HG03060 (cell line): ENCODE data around the gene TP53BP2.

ENCODE experiments used
- ATAC-seq: cut with Tn5 transposase; IDR thresholded peaks from one replicate; pipeline ENCODE4 v1.9.1; 2021; ENCODE audit warnings: low read depth, moderate number of reproducible peaks; ENCODE audit not compliant: unreplicated experiment

TP53BP2 gene

DNA sequence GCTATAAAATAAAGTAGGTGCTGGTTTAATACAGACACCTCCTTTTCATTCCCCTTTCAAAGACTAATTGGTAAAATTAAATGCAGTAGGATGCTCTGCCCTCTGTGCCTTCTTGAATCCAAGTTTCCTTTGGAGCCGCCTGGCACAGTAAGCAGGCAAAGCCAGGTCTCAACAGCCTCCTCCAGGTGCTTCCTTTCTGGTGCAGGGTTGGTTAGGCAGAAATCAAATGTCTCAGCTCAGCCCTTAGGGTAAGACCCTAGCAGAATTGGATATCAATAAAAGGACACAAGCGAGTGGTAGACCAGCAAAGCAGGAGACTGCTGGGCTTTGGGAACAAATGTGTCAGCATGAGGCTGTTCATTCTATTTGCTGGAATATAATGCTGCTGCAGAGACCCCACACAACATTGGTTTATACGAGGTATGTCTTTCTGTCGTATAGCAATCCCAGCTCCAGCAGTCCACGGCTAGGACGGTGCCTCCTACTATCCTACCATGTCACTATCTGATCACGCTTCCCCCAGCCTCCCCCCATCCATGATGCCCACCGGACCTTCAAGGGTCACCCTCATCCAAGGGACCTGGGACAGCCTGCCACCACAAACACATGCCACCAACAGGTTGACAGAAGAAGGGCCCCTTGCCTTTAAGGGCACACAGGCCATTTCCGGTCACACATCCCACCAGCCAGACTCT is 75.0 kb downstream of the TP53BP2 start:
- no peak for ATAC-seq

- no peak for ATAC-seq
Measured at GRCh38 chr1:223765719-223766340, 79.9 kb downstream of the TP53BP2 start.

DNA sequence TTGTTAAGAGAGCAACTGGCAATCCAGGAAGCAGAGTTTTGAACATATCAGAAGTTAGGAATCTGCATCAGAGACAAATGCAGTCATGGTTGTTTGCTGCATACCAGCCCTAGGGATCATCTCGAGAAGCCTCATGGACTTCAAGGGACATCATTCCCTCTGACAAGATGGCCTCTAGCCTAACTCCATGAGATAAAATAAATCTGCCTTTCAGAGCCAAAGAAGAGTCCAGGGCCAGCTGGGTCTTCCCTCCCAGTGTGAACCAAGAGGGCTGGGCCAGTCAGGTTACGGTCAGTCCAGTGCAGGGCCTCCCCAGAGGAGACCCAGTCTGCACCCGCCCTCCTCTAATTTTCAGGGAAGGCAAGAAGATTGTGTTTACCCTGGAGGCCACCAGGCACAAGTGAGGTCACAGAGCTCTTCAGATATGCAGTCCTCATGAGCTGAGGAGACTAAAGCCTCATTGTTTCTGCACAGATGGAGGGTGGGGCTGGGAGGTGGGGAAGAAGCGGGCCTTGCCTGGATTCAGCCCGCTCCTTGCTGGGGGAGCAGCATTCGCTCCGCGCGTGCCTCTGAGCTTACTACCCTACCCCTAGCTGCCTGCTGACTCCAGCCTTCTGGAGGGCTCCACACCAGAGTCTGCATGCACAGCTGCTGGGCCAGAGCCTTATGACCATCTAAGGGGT is 80.6 kb downstream of the TP53BP2 start:
- ATAC-seq: no peak

DNA sequence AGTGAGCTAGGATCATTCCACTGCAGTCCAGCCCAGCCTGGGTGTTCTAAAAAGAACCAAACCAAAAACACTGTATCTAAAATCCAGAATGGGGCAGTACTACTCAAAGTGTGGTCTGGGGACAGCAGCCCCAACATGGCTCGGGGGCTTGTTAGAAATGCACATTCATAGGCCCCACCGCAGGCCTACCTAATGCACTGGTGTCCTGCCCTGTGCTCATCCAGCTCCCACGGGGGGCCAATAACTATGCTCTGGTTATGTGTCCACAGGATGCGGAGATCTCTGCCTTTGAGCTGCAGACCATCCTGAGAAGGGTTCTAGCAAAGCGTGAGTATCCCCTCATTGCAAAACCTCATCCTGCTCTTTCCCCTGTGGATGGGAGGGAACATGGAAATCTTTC is 81.9 kb downstream of the TP53BP2 start:
- no peak for ATAC-seq

DNA sequence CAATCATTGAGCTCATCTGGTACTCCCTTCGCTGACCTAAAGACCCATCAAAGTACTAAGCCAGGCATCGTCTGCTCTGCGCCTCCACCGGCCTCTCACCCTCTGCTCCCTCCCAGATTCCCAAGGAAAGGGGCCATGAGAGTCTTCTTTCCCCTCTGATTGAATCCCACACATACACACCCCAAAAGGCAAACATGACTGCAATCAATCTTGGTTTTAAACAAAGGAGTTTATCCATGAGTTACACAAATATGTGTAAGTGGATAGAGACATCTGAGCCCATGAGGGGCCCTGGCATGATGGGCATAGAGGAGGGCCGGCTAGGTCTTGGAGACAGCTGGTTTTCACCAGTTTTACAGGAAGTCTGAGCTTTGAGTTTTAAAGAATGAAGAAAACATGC is 82.5 kb downstream of the TP53BP2 start:
- no peak for ATAC-seq

DNA sequence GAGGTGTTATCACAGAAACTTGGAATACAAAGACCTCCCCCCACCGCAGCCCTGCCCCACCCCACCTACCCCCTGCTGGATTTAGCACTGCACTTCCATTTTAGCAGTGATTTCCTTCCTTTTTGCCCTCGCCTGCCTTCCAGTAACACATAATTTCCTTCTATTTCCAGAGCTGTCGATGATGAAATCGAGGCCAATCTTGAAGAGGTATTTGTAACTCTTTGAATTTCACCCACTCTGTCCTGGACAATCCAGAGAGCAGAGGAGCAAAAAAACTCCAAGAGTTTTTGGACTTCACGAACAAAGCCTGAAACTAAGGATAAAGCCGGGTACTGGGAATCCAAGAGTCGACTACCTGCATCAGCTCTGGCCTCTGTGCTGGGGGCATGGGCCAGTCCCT is 84.3 kb downstream of the TP53BP2 start:
- no peak for ATAC-seq

DNA sequence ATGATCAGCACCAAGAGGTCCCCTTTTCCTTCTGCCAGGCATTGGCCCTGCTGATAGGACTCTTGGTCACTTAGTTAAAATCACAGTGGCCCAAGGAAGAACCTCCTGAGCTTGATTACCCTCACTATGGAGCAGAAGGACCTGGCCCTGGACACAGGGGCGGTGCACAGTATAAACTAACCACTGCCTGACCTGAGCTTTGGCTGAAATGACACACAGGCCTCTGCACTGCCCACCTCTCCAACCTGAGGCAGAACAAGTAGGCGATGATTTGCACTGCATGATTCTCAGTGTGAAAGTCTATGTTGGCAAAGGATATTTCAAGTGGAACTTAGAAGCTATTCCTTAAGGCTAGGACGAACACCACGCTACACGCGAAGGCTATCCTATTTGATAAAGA is 84.9 kb downstream of the TP53BP2 start:
- no peak for ATAC-seq

GRCh38 chr1:223759273-223759672 is 86.5 kb downstream of the TP53BP2 start:
- no peak for ATAC-seq

DNA sequence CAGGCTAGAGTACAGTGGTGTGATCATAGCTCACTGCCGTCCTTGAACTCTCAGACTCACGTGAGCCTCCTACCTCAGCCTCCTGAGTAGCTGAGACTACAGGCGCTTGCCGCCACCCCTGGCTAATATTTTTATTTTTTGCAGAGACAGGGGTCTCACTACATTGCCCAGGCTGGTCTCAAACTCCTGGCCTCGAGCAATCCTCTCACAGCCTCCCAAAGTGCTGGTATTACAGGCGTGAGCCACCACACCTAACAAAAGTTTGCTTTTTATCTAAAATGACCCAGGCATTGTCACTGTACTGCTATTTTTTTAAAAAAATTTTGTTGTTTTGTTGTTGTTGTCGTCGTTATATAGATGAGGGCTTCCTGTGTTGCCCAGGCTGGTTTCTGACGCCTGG is 87.0 kb downstream of the TP53BP2 start:
- ATAC-seq: no peak

- ATAC-seq: no peak
Measured at GRCh38 chr1:223756806-223757700, 88.7 kb downstream of the TP53BP2 start.

GRCh38 chr1:223755992-223756775 is 89.6 kb downstream of the TP53BP2 start:
- ATAC-seq: no peak

DNA sequence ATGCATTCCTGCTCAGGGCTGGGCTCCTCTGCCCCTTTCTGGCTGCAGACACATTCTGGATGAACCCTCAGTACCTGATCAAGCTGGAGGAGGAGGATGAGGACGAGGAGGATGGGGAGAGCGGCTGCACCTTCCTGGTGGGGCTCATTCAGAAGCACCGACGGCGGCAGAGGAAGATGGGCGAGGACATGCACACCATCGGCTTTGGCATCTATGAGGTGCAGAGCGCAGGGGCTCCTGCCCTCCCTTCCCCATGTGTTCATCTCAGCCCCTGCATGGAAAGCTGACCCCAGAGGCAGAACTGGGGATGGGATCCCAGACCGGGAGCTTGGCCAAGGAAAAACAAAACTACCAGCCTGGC is 90.3 kb downstream of the TP53BP2 start:
- no peak for ATAC-seq

DNA sequence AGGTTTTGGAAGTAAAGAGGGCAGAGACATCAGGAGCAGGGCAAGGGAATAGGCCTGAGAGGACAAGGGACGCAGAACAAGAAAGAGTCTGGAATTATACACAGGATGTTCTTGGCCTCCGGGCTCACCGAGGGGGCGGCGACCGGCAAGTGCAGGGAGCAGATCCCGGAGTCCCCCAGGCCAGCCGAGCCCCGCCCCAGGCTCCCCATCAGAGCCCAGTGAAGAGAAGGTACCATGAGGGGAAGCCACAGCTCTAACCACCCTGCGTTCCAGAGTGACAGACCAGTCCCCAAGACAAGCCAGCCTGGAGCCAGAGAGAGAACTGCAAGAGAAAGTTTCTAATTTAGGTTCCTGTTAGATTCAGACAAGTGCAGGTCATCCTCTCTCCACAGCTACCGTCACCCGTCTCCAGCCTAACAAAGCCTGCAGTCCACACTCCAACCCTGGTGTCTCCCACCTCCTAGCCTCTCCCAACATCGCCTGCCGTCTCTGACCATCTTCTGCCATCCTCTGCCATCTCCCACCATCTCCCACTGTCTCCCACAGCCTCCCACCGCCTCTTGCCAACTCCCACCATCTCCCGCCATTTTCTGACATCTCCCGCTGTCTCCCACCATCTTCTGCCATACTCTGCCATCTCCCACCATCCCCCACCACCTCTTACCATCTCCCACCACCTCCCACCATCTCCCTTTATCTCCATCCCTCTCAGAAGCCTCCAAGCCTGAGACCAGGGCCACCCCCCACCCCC is 90.9 kb downstream of the TP53BP2 start:
- ATAC-seq: no peak

DNA sequence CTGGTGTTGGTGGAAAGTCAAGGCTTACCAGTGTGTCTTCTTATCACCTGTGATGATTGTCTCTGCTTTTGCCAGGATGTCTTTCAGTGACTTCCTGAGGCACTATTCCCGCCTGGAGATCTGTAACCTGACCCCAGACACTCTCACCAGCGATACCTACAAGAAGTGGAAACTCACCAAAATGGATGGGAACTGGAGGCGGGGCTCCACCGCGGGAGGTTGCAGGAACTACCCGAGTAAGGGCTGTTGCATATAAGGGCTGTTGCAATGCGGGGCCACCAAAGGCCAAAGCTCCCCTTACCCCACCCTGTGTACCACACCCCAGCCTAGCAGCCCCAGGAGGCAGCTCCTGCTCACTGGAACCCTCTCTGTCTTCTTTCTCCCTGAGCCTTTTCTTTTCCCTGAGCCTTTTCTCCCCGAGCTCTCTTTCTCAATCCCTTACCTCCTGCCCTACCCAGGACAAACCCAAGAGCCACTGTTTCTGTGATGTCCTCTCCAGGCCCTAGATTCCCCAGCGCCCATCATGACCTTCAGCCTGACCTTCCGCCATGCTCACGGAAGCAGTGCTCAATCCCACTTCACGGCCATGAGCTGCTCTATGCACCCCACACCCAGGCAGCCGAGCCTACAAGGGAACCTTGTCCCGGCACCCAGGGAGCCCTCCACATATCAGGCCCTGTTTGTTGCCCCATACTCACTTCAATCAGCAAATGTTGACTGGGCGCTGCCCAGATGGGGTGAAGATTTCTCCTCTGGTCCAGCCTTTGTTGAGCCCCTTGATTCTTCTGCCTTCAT is 92.8 kb downstream of the TP53BP2 start:
- no peak for ATAC-seq

- ATAC-seq: no peak
Measured at GRCh38 chr1:223751696-223752095, 94.1 kb downstream of the TP53BP2 start.

- no peak for ATAC-seq
Measured at GRCh38 chr1:223750730-223751570, 94.8 kb downstream of the TP53BP2 start.

- no peak for ATAC-seq
Measured at GRCh38 chr1:223748773-223749733, 96.7 kb downstream of the TP53BP2 start.
